SH-SY5Y (cell line): ENCODE data around the gene TAPBP.

ENCODE experiments used
- GATA2 ChIP-seq: IDR thresholded peaks from 2 replicates; pipeline ENCODE4 v1.6.1; 2011; ENCODE audit warnings: mild to moderate bottlenecking, low read depth, low read length
- GATA3 ChIP-seq: IDR thresholded peaks from 2 replicates; pipeline ENCODE4 v1.6.1; 2011; ENCODE audit warnings: low read depth, mild to moderate bottlenecking, low read length, moderate library complexity

DNA sequence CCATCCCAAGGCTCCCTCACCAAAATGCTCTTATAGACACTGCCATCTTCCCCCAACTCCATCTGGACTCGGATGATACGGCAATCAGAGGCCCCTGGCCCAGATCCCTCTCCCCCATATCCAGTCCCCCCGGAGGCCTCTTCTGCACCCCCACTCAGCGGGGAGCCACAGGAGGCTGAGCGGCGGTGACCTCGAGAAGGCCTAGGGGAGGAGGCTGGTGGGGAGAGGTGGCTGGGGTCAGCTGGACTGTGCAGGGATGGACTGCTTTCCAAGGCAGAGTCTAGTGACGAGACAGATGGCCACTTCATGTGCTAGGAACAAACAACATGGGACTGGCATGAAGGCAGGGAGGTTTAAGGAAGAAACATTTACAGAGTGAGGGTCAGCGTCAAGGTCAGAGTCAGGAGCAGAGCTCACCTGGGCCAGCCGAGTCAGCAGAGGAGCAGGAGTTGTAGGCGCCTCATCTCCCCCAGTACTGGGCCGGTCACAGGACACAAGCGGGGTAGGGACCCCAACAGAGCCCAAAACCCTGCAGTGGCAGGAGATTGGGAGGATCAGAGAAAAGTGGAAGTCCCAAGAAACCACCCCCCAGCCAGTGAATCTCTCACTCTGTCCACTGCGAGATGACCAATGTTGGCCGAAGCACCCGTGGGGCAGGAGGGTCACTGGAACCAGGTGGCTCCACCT is 20.7 kb downstream of the TAPBP start:
- TF ChIP-seq GATA2 (no peak), GATA3 (no peak)
